Measurements from ENCODE around the gene ADAM12.

DNA sequence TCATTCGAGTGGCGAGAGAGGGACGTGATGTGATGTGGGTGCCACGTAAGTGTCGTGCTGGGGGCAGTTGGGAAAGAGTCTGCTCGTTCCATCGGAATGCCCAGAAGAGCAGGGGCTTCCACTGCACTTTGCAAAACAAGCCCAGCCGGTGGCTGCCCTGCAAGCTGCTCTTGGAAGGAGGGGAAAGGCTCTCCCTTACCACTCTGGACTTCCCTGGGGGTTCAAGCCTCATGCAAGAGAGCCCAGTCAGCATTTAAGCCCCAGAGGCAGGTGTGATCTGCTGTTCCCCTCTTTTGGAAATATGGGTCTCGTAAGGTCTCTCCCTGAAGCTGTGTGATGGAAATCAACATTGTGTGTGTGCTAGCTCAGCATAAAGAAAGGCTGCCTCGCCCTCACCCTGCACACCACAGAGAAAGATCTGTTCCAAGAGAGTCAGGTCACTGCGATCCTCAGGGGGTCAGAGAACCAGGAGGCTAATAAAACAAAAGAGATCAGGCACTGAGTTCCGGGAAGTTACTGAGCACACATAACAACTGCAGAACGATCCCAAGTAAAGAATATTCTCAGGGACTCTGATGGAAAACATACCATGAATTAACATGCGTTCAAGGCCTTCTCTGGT, 212.5 kb downstream of the ADAM12 start:
- TF ChIP-seq SP1 (IDR thresholded peaks at IDR 0.05) (no peak), PKNOX1 (IDR thresholded peaks at IDR 0.05) (no peak), FOXM1 (IDR thresholded peaks at IDR 0.05; ENCODE audit: borderline replicate concordance) (no peak), FOXA1 (IDR thresholded peaks at IDR 0.05) (no peak), ELF4 (IDR thresholded peaks at IDR 0.05) (no peak)
